Uterus (tissue), 4 donors: ENCODE data around the gene NECAB2. TPM values are rescaled to one million over a fixed set of nuclear protein-coding genes. Genes with fewer than 3 reads are reported as not detected.

Source experiments
- DNase-seq, 2 donors: peaks; one replicate each; pipeline ENCODE4 v3.0.0-alpha.2; 2019 to 2020
- H3K27ac ChIP-seq, 2 donors: fragments of 200-600 bp; sonication (generic); 1 replicate in 1 of 2; 2 replicates in 1 of 2; pipeline ENCODE4 v1.5.1; 2016 to 2018
- H3K27me3 ChIP-seq, 2 donors: fragments of 200-600 bp; sonication (generic); one replicate each; pipeline ENCODE4 v1.5.1; 2018 to 2019; ENCODE audit warnings: control low read depth in 1 of 2
- H3K36me3 ChIP-seq, 2 donors: fragments of 200-600 bp; sonication (generic); one replicate each; pipeline ENCODE4 v1.5.1; 2019; ENCODE audit warnings: control low read depth in 1 of 2
- H3K4me1 ChIP-seq, 2 donors: fragments of 200-600 bp; sonication (generic); one replicate each; pipeline ENCODE4 v1.5.1; 2018 to 2019; ENCODE audit warnings: control low read depth in 1 of 2
- H3K4me3 ChIP-seq, 2 donors: fragments of 200-600 bp; sonication (generic); 1 replicate in 1 of 2; 2 replicates in 1 of 2; pipeline ENCODE4 v1.5.1; 2018 to 2019; ENCODE audit warnings: mild to moderate bottlenecking in 1 of 2
- H3K9me3 ChIP-seq, 2 donors: fragments of 200-600 bp; sonication (generic); one replicate each; pipeline ENCODE4 v1.5.1; 2019; ENCODE audit warnings: control low read depth in 1 of 2
- POLR2A ChIP-seq, 2 donors: fragments of 450-650 bp; IDR thresholded peaks; one replicate each; pipeline ENCODE4 v1.6.1; 2016; ENCODE audit warnings: antibody characterized with exemption in 2 of 2, mild to moderate bottlenecking in 1 of 2, moderate library complexity in 1 of 2
- intact Hi-C: fragments of 100-400 bp; cut with DNase I; formaldehyde crosslinking; loops from one replicate; pipeline ENCODE4 v1.15.1; 2023; ENCODE audit warnings: low total_unique reads
- total RNA-seq, 4 donors: library from RNA; depleted of rRNA in 3 of 4; stranded (reverse); fragments of >200 nt in 3 of 4; gene quantifications; one replicate each; pipeline versions ENCODE4 v1.1.0 to v1.2.4, GENCODE V29; 2014 to 2023
- TF ChIP-seq, protein P1 (sequence below), 4 experiments: fragments of 200-600 bp in 2 of 4; fragments of 450-650 bp in 2 of 4; sonication (generic) in 2 of 4; IDR thresholded peaks; one replicate each; pipeline ENCODE4 v1.5.1; 2016 to 2019; ENCODE audit warnings: antibody characterized with exemption in 4 of 4, mild to moderate bottlenecking in 2 of 4, moderate library complexity in 1 of 4
- donor health status: DM: yes; HTN: yes; CAD: no.

NECAB2 gene
- total RNA-seq, 4 donors from 2014 or later: 1.1 to 1.4 TPM; not detected in 2

DNA sequence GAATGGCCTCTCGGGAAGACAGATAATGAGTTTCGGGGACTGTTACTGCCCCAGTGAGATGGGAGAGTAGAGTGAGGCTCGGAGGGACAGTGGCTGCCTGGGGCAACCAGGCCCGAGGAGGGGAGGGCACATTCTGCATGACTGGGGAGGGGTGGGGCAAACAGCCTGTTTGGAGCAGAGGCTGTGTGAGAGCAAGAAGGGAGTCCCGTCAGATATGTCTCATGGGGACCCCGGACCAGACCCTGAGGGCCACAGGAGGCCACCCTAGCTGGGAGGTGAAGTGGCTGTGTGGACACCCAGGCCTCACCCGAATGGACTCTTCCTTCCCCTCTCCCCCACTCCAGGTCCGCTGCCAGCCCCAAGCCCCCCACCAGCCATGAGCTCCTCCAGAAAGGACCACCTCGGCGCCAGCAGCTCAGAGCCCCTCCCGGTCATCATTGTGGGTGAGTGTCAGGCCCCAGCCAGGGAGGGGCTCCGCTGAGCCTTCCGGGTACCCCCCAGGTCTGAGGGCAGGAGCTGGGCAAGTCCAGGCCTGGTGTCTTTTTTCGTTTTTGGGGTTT, 10.7 kb upstream of the NECAB2 start:
- Histone ChIP-seq H3K27ac (no peak overlapping the region), H3K36me3 (no peaks in the 10 kb centered on the region), H3K4me3 (no peak overlapping the region), H3K9me3 (no peaks in the 10 kb centered on the region), H3K4me1 (peaks cover 0 to 18% of the 10 kb centered on the region in 2 donors), H3K27me3 (no peaks in the 10 kb centered on the region)
- no peak for TF ChIP-seq POLR2A (IDR thresholded peaks at IDR 0.05)
- TF ChIP-seq, protein P1, sequence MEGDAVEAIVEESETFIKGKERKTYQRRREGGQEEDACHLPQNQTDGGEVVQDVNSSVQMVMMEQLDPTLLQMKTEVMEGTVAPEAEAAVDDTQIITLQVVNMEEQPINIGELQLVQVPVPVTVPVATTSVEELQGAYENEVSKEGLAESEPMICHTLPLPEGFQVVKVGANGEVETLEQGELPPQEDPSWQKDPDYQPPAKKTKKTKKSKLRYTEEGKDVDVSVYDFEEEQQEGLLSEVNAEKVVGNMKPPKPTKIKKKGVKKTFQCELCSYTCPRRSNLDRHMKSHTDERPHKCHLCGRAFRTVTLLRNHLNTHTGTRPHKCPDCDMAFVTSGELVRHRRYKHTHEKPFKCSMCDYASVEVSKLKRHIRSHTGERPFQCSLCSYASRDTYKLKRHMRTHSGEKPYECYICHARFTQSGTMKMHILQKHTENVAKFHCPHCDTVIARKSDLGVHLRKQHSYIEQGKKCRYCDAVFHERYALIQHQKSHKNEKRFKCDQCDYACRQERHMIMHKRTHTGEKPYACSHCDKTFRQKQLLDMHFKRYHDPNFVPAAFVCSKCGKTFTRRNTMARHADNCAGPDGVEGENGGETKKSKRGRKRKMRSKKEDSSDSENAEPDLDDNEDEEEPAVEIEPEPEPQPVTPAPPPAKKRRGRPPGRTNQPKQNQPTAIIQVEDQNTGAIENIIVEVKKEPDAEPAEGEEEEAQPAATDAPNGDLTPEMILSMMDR (IDR thresholded peaks at IDR 0.05): no peak
- DNase-seq: no peak
- intact Hi-C loops: no loop called here

DNA sequence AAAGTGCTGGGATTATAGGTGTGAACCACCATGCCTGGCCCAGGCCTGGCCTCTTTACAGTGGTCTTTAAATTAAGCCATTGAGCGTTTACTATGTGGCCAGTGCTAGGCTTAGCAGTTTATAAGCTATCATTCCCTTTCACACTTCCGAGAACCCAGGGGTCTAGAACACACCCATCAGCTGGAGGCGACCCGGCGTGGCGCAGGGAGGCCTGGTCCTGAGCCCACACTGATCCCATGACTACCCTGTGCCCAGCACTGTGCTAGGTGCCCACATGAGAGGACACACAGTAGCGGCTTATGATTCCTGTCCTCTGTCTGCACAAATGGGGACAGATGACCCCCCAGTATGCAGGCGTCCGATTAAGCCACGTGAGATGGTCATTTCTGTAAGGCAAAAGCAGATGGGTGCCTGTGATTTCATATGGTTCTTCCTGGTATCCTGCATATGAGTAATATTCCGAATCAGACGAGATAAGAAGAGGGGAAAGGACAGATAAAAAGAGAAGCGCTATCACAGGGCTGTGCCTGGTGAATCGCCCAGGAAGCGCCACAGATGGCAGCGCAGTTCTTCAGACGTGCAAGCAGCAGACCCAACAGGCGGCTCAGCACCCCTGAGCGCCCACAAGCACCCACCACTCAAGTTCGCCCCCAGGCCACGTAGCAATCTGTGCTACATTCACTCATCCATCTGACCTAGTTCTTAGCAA, 9.8 kb upstream of the NECAB2 start:
- intact Hi-C loops: no loop called here
- Histone ChIP-seq H3K36me3 (no peaks in the 10 kb centered on the region), H3K4me1 (peaks cover 0 to 14% of the 10 kb centered on the region in 2 donors), H3K27ac (no peak overlapping the region), H3K4me3 (no peak overlapping the region), H3K27me3 (no peaks in the 10 kb centered on the region), H3K9me3 (no peaks in the 10 kb centered on the region)
- TF ChIP-seq POLR2A (IDR thresholded peaks at IDR 0.05): no peak
- TF ChIP-seq, protein P1 (IDR thresholded peaks at IDR 0.05): no peak
- no peak for DNase-seq

- Histone ChIP-seq H3K27me3 (no peaks in the 10 kb centered on the region), H3K4me3 (no peak overlapping the region), H3K4me1 (peaks cover 0 to 7% of the 10 kb centered on the region in 2 donors), H3K36me3 (no peaks in the 10 kb centered on the region), H3K9me3 (no peaks in the 10 kb centered on the region), H3K27ac (no peak overlapping the region)
- TF ChIP-seq, protein P1 (IDR thresholded peaks at IDR 0.05): no peak
- no peak for TF ChIP-seq POLR2A (IDR thresholded peaks at IDR 0.05)
- DNase-seq: no peak
- intact Hi-C loops: no loop called here
These were observed 9.0 kb upstream of the NECAB2 start for GRCh38 chr16:83958846-83959565.

DNA sequence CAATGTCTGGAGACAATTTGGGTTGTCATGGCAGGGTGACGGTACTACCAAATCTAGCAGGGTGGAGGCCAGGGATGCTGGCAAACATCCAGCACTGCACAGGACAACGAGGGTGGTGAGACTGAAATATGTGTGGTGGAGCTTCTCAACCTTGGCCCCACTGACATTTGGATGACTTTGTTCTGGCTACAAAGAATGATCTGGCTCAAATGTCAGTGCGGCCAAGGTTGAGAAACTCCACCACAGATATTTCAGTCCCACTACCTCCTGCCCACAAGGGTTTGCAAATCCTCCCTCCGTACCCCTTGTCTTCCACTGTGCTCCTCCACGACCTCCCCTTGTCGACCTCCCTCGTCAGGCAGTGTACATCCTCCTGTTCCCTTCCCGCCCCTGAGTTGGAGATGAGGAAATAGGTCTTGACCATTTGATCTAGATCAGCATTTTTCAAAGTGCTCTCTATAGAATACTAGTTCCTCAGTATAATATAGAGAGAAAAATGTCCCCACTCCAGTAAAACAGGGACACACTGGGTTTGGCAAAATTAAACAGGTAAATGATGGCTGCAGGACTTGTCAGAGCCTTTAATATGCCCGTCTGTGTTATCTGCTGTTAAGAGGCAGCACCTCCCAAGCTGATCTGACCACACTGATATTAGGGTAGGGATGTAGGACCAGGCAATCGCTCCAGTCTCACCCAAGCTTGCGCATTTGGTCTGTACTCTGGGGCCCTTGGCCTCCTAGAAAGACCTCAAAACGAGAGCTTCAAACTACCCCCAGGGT, 8.2 kb upstream of the NECAB2 start:
- H3K36me3 ChIP-seq: no peaks in the 10 kb centered on the region

More for the DNA sequence above, 8.2 kb upstream of the NECAB2 start:
- Histone ChIP-seq H3K27me3 (no peaks in the 10 kb centered on the region), H3K4me3 (no peak overlapping the region), H3K9me3 (no peaks in the 10 kb centered on the region), H3K27ac (no peak overlapping the region), H3K4me1 (no peaks in the 10 kb centered on the region)
- DNase-seq: no peak
- no peak for TF ChIP-seq POLR2A (IDR thresholded peaks at IDR 0.05)
- TF ChIP-seq, protein P1 (IDR thresholded peaks at IDR 0.05): no peak
- intact Hi-C loops: loop anchor here (10.0 kb wide), 1 partner anchor 105 kb away; no protein-coding TSS in a partner anchor
